PC-9 (cell line): ENCODE results near the gene INCA1.

Experiments used
- EZH2 ChIP-seq: fragments of 200-600 bp; sonication (generic); IDR thresholded peaks from 2 replicates; pipeline ENCODE4 v1.8.0; 2017; ENCODE audit warnings: antibody characterized with exemption, low read depth
- TF ChIP-seq, protein P1 (sequence below): fragments of 200-600 bp; sonication (generic); conservative IDR thresholded peaks from 2 replicates; pipeline ENCODE4 v1.6.1; 2017; ENCODE audit warnings: mixed run types, antibody characterized with exemption, mild to moderate bottlenecking, moderate library complexity

DNA sequence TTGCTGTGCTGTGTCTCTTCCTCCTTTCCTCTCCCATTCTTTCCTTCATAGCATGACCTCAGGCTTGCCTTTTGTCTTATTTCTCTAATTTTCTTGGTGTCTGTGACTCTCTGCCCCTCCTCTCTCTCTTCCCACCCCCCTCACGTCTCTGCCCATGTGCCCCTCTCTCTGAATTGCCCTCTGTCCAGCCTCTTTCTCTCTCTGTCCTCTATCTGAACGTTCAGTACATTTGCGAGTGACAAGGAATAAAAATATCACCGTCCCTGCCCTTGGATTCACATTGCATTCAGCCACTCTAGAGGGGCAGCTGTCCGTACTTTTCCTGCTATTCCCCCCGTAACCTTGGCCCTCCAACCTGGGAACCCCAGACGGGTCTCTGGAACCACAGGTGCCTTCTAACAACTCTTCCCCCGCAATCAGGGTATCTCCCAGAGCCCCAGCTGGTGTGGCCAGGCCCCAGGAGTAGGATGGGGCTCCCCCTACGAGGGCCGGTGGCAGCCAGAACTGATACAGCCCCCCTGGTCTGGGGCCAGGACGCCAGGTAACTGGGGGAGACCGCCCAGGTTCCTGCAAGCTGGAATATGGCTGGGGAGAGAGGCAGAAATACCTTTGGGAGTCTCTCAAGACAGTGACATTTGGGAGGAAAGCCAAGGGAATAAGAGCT, 2.2 kb upstream of the INCA1 start:
- TF ChIP-seq, protein P1, sequence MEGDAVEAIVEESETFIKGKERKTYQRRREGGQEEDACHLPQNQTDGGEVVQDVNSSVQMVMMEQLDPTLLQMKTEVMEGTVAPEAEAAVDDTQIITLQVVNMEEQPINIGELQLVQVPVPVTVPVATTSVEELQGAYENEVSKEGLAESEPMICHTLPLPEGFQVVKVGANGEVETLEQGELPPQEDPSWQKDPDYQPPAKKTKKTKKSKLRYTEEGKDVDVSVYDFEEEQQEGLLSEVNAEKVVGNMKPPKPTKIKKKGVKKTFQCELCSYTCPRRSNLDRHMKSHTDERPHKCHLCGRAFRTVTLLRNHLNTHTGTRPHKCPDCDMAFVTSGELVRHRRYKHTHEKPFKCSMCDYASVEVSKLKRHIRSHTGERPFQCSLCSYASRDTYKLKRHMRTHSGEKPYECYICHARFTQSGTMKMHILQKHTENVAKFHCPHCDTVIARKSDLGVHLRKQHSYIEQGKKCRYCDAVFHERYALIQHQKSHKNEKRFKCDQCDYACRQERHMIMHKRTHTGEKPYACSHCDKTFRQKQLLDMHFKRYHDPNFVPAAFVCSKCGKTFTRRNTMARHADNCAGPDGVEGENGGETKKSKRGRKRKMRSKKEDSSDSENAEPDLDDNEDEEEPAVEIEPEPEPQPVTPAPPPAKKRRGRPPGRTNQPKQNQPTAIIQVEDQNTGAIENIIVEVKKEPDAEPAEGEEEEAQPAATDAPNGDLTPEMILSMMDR, result no peak
- no peak for TF ChIP-seq EZH2
